ENCODE data around the gene SLC36A2. TPM values are rescaled to one million over a fixed set of nuclear protein-coding genes. Genes with fewer than 3 reads are reported as not detected.

SLC36A2 gene
- total RNA-seq, 2 experiments from 2014 or later = not detected

GRCh38 chr5:151281001-151281639 lies 66.2 kb downstream of the SLC36A2 start:
- TF ChIP-seq EZH2phosphoT487 (IDR thresholded peaks at IDR 0.05; ENCODE audit: borderline replicate concordance, low read depth, low read length) (no peak), CTCF (conservative IDR thresholded peaks at IDR 0.05; ENCODE audit: low read length) (no peak)
- no peak for DNase-seq (ENCODE audit: low spot score)
- ChIA-PET CTCF (ENCODE audit: unreplicated experiment) (no interaction called here), POLR2A (interaction anchor here (0.6 kb wide), 1 partner anchor 624 kb away, joined by 3 read pairs; no protein-coding TSS in a partner anchor)
- Histone ChIP-seq H4K20me1 (ENCODE audit: insufficient read depth, low read length) (no peaks in the 10 kb centered on the region), H3K79me2 (ENCODE audit: insufficient read depth, low read depth, low read length) (no peaks in the 10 kb centered on the region), H3K27ac (ENCODE audit: low read depth, low read length, poor library complexity, severe bottlenecking) (no peak overlapping the region), H3K36me3 (ENCODE audit: insufficient read depth, low read length) (no peaks in the 10 kb centered on the region), H3K9me3 (ENCODE audit: low read length) (no peaks in the 10 kb centered on the region), H3K4me3 (ENCODE audit: low read depth, low read length, poor library complexity, severe bottlenecking) (no peak overlapping the region), H3K4me1 (ENCODE audit: insufficient read depth, low read length, poor library complexity, severe bottlenecking) (no peaks in the 10 kb centered on the region), H3K9me2 (ENCODE audit: insufficient read depth, low read length) (no peaks in the 10 kb centered on the region), H3K4me2 (ENCODE audit: low read length) (no peak overlapping the region), H2AFZ (ENCODE audit: low read length) (no peak overlapping the region)
- intact Hi-C loops (cut with micrococcal nuclease; ENCODE audit: unreplicated experiment) = no loop called here
- no TSS peak for BruUV-seq (replicated peaks)

- Histone ChIP-seq H3K79me2 (ENCODE audit: insufficient read depth, low read depth, low read length) (no peaks in the 10 kb centered on the region), H3K36me3 (ENCODE audit: insufficient read depth, low read length) (no peaks in the 10 kb centered on the region), H3K4me2 (ENCODE audit: low read length) (no peak overlapping the region), H3K4me3 (ENCODE audit: low read depth, low read length, poor library complexity, severe bottlenecking) (no peak overlapping the region), H3K4me1 (ENCODE audit: insufficient read depth, low read length, poor library complexity, severe bottlenecking) (no peaks in the 10 kb centered on the region), H4K20me1 (ENCODE audit: insufficient read depth, low read length) (no peaks in the 10 kb centered on the region), H3K9me3 (ENCODE audit: low read length) (no peaks in the 10 kb centered on the region), H2AFZ (ENCODE audit: low read length) (no peak overlapping the region), H3K9me2 (ENCODE audit: insufficient read depth, low read length) (no peaks in the 10 kb centered on the region), H3K27ac (ENCODE audit: low read depth, low read length, poor library complexity, severe bottlenecking) (no peak overlapping the region)
- no peak for DNase-seq (ENCODE audit: low spot score)
- no TSS peak for BruUV-seq (replicated peaks)
- ChIA-PET POLR2A (interaction anchor here (0.6 kb wide), 1 partner anchor 623 kb away, joined by 3 read pairs; no protein-coding TSS in a partner anchor), CTCF (ENCODE audit: unreplicated experiment) (no interaction called here)
- intact Hi-C loops (cut with micrococcal nuclease; ENCODE audit: unreplicated experiment) = no loop called here
- TF ChIP-seq CTCF (conservative IDR thresholded peaks at IDR 0.05; ENCODE audit: low read length) (no peak), EZH2phosphoT487 (IDR thresholded peaks at IDR 0.05; ENCODE audit: borderline replicate concordance, low read depth, low read length) (no peak)
Observed at GRCh38 chr5:151280443-151280842, 66.9 kb downstream of the SLC36A2 start.

GRCh38 chr5:151278845-151279244 lies 68.5 kb downstream of the SLC36A2 start:
- Histone ChIP-seq H3K27ac (ENCODE audit: low read depth, low read length, poor library complexity, severe bottlenecking) (no peak overlapping the region), H2AFZ (ENCODE audit: low read length) (no peak overlapping the region), H3K4me1 (ENCODE audit: insufficient read depth, low read length, poor library complexity, severe bottlenecking) (no peaks in the 10 kb centered on the region), H3K4me2 (ENCODE audit: low read length) (no peak overlapping the region), H3K9me2 (ENCODE audit: insufficient read depth, low read length) (no peaks in the 10 kb centered on the region), H3K36me3 (ENCODE audit: insufficient read depth, low read length) (no peaks in the 10 kb centered on the region), H4K20me1 (ENCODE audit: insufficient read depth, low read length) (no peaks in the 10 kb centered on the region), H3K9me3 (ENCODE audit: low read length) (no peaks in the 10 kb centered on the region), H3K4me3 (ENCODE audit: low read depth, low read length, poor library complexity, severe bottlenecking) (no peak overlapping the region), H3K79me2 (ENCODE audit: insufficient read depth, low read depth, low read length) (no peaks in the 10 kb centered on the region)
- DNase-seq (ENCODE audit: low spot score) = no peak
- POLR2A ChIA-PET = no interaction called here
- no peak for TF ChIP-seq EZH2phosphoT487 (IDR thresholded peaks at IDR 0.05; ENCODE audit: borderline replicate concordance, low read depth, low read length)
- no peak for TF ChIP-seq CTCF (conservative IDR thresholded peaks at IDR 0.05; ENCODE audit: low read length)
- BruUV-seq (replicated peaks) = no TSS peak
- CTCF ChIA-PET (ENCODE audit: unreplicated experiment) = no interaction called here
- intact Hi-C loops (cut with micrococcal nuclease; ENCODE audit: unreplicated experiment) = no loop called here

All from OCI-LY7 (cell line).